C4-2B (cell line): ENCODE results near the gene AGR2.
"Not testable (repeated sequence)": the region's sequence is repeated elsewhere in the genome, so short reads cannot be mapped to it uniquely, and the experiment has no call there.

Experiments
- H3K27ac ChIP-seq: fragments of 450-650 bp; 2 replicates; pipeline ENCODE4 v1.5.1; 2017
- ZFX ChIP-seq: fragments of 450-650 bp; IDR thresholded peaks from 2 replicates; pipeline ENCODE4 v1.6.1; 2017
- TF ChIP-seq, protein P1 (sequence below): fragments of 450-650 bp; conservative IDR thresholded peaks from 2 replicates; pipeline ENCODE4 v1.5.1; 2017; ENCODE audit warnings: mild to moderate bottlenecking

The AGR2 gene

GRCh38 chr7:16804674-16805439 lies at the start of gene AGR2:
TSS of gene AGR2 (minus strand) at chr7:16804999. CDS start at chr7:16801796, 3,203 bp downstream.
- TF ChIP-seq ZFX: 0 out of 2 replicates have a peak, but pooled peaks have one; percentile 18
- TF ChIP-seq, protein P1, sequence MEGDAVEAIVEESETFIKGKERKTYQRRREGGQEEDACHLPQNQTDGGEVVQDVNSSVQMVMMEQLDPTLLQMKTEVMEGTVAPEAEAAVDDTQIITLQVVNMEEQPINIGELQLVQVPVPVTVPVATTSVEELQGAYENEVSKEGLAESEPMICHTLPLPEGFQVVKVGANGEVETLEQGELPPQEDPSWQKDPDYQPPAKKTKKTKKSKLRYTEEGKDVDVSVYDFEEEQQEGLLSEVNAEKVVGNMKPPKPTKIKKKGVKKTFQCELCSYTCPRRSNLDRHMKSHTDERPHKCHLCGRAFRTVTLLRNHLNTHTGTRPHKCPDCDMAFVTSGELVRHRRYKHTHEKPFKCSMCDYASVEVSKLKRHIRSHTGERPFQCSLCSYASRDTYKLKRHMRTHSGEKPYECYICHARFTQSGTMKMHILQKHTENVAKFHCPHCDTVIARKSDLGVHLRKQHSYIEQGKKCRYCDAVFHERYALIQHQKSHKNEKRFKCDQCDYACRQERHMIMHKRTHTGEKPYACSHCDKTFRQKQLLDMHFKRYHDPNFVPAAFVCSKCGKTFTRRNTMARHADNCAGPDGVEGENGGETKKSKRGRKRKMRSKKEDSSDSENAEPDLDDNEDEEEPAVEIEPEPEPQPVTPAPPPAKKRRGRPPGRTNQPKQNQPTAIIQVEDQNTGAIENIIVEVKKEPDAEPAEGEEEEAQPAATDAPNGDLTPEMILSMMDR: no peak
- H3K27ac ChIP-seq: peak within 1 kb of the TSS; percentile 79

DNA sequence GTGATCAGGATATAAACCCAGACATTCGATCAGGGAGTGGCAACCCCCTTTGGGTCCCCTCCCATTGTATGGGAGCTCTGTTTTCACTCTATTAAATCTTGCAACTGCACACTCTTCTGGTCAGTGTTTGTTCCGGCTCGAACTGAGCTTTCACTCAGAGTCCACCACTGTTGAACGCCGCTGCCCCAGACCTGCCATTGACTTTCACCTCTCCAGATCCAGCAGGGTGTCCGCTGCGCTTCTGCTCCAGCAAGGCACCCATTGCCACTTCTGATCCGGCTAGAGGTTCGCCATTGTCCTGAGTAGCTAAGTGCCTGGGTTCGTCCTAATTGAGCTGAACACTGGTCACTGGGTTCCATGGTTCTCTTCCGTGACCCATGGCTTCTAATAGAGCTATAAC lies 48.4 kb upstream of the AGR2 start:
- not testable (repeated sequence) for H3K27ac ChIP-seq

DNA sequence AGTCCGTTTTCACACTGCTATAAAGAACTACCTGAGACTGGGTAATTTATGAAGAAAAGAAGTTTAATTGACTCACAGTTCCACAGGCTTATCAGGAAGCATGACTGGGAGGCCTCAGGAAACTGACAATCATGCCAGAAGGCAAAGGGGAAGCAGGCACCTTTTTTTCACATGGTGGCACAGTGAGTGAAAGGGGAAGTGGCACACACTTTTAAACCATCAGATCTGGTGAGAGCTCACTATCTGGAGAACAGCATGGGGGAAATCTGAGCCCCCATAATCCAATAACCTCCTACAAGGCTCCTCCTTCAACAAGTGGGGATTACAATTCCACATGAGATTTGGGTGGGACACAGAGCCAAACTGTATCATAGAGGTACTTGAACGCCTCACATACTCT lies 47.0 kb upstream of the AGR2 start:
- H3K27ac ChIP-seq: no peak overlapping the region
- TF ChIP-seq, protein P1: no peak
- no peak for TF ChIP-seq ZFX

GRCh38 chr7:16850614-16851466 lies 46.0 kb upstream of the AGR2 start:
- no peak overlapping the region for H3K27ac ChIP-seq
- no peak for TF ChIP-seq ZFX
- TF ChIP-seq, protein P1: no peak

DNA sequence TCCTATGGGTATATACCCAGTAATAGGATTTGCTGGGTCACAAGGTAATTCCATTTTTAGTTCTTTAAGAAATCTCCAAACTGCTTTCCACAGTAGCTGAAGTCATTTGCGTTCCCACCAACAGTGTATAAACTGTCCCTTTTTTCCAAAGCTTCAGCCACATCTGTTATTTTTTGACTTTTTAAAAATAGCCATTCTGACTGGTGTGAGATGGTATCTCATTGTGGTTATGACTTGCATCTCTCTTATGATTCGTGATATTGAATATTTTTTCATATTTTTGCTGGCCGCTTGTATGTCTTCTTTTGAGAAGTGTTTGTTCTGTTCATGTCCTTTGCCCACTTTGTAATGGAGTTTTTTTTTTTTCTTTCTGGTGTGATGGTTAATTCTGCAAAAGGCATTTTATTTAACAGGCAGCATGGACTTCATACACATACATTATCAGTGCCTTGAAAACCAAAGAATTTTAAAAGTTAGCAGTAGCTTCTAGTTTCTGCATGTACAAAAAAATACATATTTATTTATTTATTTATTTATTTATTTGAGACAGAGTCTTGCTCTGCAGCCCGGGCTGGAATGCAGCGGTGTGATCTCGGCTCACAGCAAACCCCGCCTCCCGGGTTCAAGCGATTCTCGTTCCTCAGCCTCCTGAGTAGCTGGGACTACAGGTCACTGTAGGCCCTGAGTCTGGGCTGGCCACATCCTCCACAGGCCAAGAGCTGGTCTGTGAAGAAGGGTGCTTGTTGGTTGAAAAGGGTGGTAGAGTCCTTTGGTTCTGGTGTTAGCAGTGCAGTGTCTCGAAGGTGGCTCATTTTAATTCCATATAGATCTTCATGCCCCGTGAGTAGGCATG lies 44.7 kb upstream of the AGR2 start:
- H3K27ac ChIP-seq: no peak overlapping the region
- TF ChIP-seq ZFX: no peak
- TF ChIP-seq, protein P1: no peak

GRCh38 chr7:16847381-16847860 lies 42.6 kb upstream of the AGR2 start:
- peak overlapping the region; percentile 60; the same call in 1 of the 2 replicates for H3K27ac ChIP-seq
- TF ChIP-seq, protein P1: no peak

DNA sequence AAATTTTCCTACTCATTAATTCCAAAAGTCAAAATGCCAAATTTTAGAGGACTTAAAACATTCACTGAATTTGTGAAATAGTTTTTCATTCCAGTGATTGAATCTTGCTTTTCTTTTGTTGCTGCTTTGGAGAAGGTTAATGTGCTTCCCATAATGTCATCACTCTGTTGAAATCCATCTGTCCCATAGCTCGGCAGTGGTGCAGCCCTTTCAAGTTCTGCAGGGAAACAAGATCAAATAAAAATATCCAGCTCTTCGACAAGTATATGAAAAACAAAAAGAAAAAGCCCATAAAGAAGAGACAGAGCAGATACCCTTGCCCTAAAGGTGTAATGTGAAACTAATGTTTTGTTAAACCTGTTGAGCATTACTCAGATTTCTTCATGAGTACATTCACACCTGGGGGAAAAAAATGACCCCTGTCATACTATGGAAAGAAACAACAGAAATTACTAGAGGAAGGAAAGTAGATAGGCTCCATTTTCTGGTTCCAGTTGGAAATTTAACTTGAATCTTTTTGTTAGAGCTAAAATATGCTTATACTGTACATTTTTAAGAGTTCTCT lies 41.9 kb upstream of the AGR2 start:
- H3K27ac ChIP-seq: no peak overlapping the region
- no peak for TF ChIP-seq ZFX
- TF ChIP-seq, protein P1: no peak
